Activated CD8-positive, alpha-beta memory T cell treated with anti-CD3 and anti-CD28 coated beads, Interleukin-2, amount 10 ng/mL, durations not matched to agents 7 days and 5 days (primary cell): ENCODE data around the gene ART3. TPM values are rescaled to one million over a fixed set of nuclear protein-coding genes. Genes with fewer than 3 reads are reported as not detected.
"Not testable (repeated sequence)": the region's sequence is repeated elsewhere in the genome, so short reads cannot be mapped to it uniquely, and the experiment has no call there.

Source experiments
- ATAC-seq: fragments of 150-1000 bp; cut with Tn5 transposase; one replicate; pipeline ENCODE4 v1.10.0; 2021; ENCODE audit warnings: moderate library complexity
- CTCF ChIA-PET: fragments of 350-600 bp; sonication (Branson Sonifier 250); formaldehyde crosslinking; loops from one replicate; lab custom pipeline; 2021; ENCODE audit warnings: antibody characterized with exemption; lab: Charles Lee
- DNase-seq: peaks from one replicate; pipeline ENCODE4 v3.0.0-alpha.2; 2020
- H3K27ac Mint-ChIP-seq: one replicate; pipeline ENCODE4 v1.8.0; 2021; ENCODE audit warnings: mild to moderate bottlenecking, mixed read lengths
- H3K27me3 Mint-ChIP-seq: one replicate; pipeline ENCODE4 v1.8.0; 2021; ENCODE audit warnings: mixed read lengths
- H3K36me3 Mint-ChIP-seq: one replicate; pipeline ENCODE4 v1.8.0; 2021; ENCODE audit warnings: mild to moderate bottlenecking, mixed read lengths
- H3K4me1 Mint-ChIP-seq: one replicate; pipeline ENCODE4 v1.8.0; 2021; ENCODE audit warnings: mixed read lengths
- H3K4me3 Mint-ChIP-seq: one replicate; pipeline ENCODE4 v1.8.0; 2021; ENCODE audit warnings: mild to moderate bottlenecking, moderate library complexity, mixed read lengths
- H3K9me3 Mint-ChIP-seq: one replicate; pipeline ENCODE4 v1.8.0; 2022; ENCODE audit warnings: low read depth, mixed read lengths
- total RNA-seq, 2 experiments: library from RNA; stranded (reverse); gene quantifications; one replicate each; pipeline ENCODE4 v1.2.3, GENCODE V29; 2021

Gene ART3, protein sequence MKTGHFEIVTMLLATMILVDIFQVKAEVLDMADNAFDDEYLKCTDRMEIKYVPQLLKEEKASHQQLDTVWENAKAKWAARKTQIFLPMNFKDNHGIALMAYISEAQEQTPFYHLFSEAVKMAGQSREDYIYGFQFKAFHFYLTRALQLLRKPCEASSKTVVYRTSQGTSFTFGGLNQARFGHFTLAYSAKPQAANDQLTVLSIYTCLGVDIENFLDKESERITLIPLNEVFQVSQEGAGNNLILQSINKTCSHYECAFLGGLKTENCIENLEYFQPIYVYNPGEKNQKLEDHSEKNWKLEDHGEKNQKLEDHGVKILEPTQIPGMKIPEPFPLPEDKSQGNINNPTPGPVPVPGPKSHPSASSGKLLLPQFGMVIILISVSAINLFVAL
- total RNA-seq = not detected

DNA sequence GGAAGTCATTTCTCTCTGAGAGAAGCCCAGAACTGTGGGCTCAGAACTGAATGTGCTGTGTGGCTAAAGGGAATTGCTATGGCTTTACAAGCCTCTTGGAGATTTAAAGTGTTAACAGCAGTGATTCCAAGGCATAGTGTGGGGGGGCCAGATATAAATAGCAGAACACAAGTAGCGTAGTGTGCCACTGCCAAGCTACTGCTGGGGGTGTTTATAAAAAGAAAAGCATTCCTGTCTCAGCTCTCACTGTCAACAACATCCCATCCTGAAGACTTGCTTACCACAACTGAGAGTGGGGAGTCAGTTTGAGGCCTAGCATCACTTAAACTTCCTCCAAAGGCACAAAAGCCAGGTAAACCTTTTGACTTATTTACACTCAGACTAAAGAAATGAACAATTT is at the start of gene ART3:
Gene ART3, plus strand, starts transcription at position 242 of the 400 bp plus-strand sequence. CDS start 1,181 bp downstream, outside the sequence.
- H3K4me3 Mint-ChIP-seq = no peak within 1 kb of the TSS
- H3K36me3 Mint-ChIP-seq = no peaks in the 10 kb centered on the region
- no peaks in the 10 kb centered on the region for H3K9me3 Mint-ChIP-seq
- CTCF ChIA-PET = interaction anchor here (2.1 kb wide), 1 partner anchor 79 kb away, joined by 6 read pairs; no protein-coding TSS in a partner anchor
- no peak within 1 kb of the TSS for H3K27ac Mint-ChIP-seq
- no peak for ATAC-seq
- H3K27me3 Mint-ChIP-seq = peaks cover 18% of the 10 kb centered on the region
- H3K4me1 Mint-ChIP-seq = no peaks in the 10 kb centered on the region
- DNase-seq = no peak

DNA sequence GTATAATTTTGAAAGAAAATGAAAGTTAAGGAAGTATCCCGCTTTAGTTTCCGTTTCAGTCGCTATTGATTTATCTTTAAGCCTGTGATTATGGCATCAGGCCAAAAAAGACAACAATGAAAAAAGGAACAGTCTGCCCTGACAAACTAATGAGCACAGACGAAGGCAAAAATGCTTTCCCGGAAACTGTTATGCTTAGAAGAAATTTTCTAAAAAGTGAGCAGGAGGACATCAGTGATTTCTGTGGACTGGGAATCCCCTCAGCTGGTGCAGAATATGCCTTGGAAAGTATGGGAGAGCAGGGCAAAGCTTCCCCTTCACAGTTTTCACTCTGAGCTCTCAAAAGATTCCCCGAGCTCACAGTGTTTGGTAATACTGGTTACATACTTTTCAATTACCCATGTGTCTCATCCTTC is 46.2 kb upstream of the ART3 start:
- Mint-ChIP-seq H3K4me3 (peak overlapping the region; percentile 18), H3K27ac (peak overlapping the region; percentile 16), H3K4me1 (peaks cover 25% of the 10 kb centered on the region), H3K9me3 (no peaks in the 10 kb centered on the region), H3K27me3 (peaks cover 30% of the 10 kb centered on the region), H3K36me3 (peaks cover 10% of the 10 kb centered on the region)
- CTCF ChIA-PET = no interaction called here
- no peak for DNase-seq
- no peak for ATAC-seq

- no peak overlapping the region for H3K27ac Mint-ChIP-seq
- DNase-seq (no peak), ATAC-seq (no peak)
- peaks cover 33% of the 10 kb centered on the region for H3K27me3 Mint-ChIP-seq
- no peaks in the 10 kb centered on the region for H3K9me3 Mint-ChIP-seq
- CTCF ChIA-PET = no interaction called here
- H3K4me1 Mint-ChIP-seq = peaks cover 21% of the 10 kb centered on the region
- no peak overlapping the region for H3K4me3 Mint-ChIP-seq
- peaks cover 10% of the 10 kb centered on the region for H3K36me3 Mint-ChIP-seq
Observed at GRCh38 chr4:76029300-76029699, 45.2 kb upstream of the ART3 start.

DNA sequence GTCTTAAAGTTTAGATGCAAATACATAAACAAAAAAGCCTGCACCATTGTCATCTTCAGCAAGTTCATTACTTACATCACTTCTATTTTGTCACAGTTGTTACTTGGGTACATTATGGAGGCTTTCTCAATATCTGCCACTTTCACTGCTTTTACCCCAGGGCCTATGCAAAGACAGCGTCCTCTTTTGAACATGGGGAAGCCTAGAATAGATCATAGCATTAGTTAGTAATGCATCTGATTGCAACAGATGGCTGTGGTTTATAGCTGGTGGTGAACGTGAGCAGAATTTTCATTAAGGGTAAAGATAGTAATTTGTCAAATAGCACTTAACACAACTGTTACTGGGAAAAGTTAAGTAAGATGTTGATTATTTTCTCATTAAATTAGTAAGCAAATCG is 39.4 kb upstream of the ART3 start:
- DNase-seq (no peak), ATAC-seq (no peak)
- Mint-ChIP-seq H3K27me3 (peaks cover 18% of the 10 kb centered on the region), H3K27ac (no peak overlapping the region), H3K36me3 (peaks cover 3% of the 10 kb centered on the region), H3K9me3 (no peaks in the 10 kb centered on the region), H3K4me1 (peaks cover 16% of the 10 kb centered on the region), H3K4me3 (no peak overlapping the region)
- CTCF ChIA-PET = interaction anchor here (1.6 to 2.5 kb wide), 2 partner anchors 9 to 39 kb away, joined by 3 to 10 read pairs; no protein-coding TSS in a partner anchor

GRCh38 chr4:76035799-76036380 is 38.6 kb upstream of the ART3 start, which contains the start of gene CXCL11:
Gene CXCL11, minus strand, starts transcription at chr4:76036070. Its CDS starts 83 bp downstream, at chr4:76035987.
- H3K9me3 Mint-ChIP-seq = no peaks in the 10 kb centered on the region
- peaks cover 3% of the 10 kb centered on the region for H3K36me3 Mint-ChIP-seq
- H3K4me1 Mint-ChIP-seq = peaks cover 16% of the 10 kb centered on the region
- H3K27ac Mint-ChIP-seq = no peak within 1 kb of the TSS
- H3K4me3 Mint-ChIP-seq = no peak within 1 kb of the TSS
- CTCF ChIA-PET = interaction anchor here (1.4 to 2.5 kb wide), 3 partner anchors 10 to 40 kb away, joined by 3 to 10 read pairs (median 3); no protein-coding TSS in a partner anchor
- peaks cover 12% of the 10 kb centered on the region for H3K27me3 Mint-ChIP-seq
- ATAC-seq (no peak), DNase-seq (no peak)

DNA sequence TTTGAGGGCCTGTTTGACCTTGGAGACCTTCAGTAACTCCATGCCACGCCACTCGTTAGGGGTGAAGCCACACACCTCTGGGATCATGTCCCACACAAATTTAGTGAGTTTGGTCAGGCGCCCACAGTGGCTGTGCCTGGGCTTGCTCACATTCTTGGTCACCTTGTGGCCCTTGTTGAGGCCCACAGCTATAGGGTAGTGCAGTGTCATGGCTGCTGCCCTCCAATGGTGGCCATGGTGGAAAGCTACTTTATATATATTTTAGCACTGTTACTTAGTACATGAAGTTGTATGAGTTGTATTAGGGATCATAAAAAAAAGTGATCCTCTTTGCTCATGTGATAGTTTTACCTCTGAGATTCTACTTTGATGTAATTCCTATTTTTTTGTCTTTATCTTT is 37.7 kb upstream of the ART3 start:
- no peaks in the 10 kb centered on the region for H3K9me3 Mint-ChIP-seq
- H3K27ac Mint-ChIP-seq = no peak overlapping the region
- no peak for DNase-seq
- ATAC-seq = no peak
- no peak overlapping the region for H3K4me3 Mint-ChIP-seq
- peaks cover 4% of the 10 kb centered on the region for H3K27me3 Mint-ChIP-seq
- H3K36me3 Mint-ChIP-seq = peaks cover 2% of the 10 kb centered on the region
- CTCF ChIA-PET = interaction anchor here (1.4 to 2.5 kb wide), 3 partner anchors 11 to 41 kb away, joined by 3 to 10 read pairs (median 3); no protein-coding TSS in a partner anchor
- H3K4me1 Mint-ChIP-seq = peaks cover 21% of the 10 kb centered on the region

GRCh38 chr4:76042241-76042998 is 32.1 kb upstream of the ART3 start:
- H3K36me3 Mint-ChIP-seq, H3K9me3 Mint-ChIP-seq, DNase-seq, H3K27me3 Mint-ChIP-seq: not testable (repeated sequence)
- peak; percentile 87 for ATAC-seq
- CTCF ChIA-PET = interaction anchor here (0.7 to 1.9 kb wide), 2 partner anchors 15 to 22 kb away, joined by 3 to 6 read pairs; no protein-coding TSS in a partner anchor
- H3K27ac Mint-ChIP-seq = peak overlapping the region; percentile 85
- peaks cover 17% of the 10 kb centered on the region for H3K4me1 Mint-ChIP-seq
- H3K4me3 Mint-ChIP-seq = peak overlapping the region; percentile 66

DNA sequence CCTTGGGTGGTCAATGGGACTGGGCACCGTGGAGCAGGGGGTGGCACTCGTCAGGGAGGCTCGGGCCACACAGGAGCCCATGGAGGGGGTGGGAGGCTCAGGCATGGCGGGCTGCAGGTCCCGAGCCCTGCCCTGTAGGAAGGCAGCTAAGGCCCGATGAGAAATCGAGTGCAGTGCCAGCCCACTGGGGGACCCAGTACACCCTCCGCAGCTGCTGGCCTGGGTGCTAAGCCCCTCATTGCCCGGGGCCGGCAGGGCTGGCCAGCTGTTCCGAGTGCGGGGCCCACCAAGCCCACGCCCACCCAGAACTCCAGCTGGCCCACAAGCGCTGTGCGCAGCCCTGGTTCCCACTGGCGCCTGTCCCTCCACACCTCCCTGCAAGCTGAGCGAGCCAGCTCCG is 31.2 kb upstream of the ART3 start:
- DNase-seq, H3K4me3 Mint-ChIP-seq, H3K9me3 Mint-ChIP-seq, H3K36me3 Mint-ChIP-seq, H3K27me3 Mint-ChIP-seq, ATAC-seq, H3K27ac Mint-ChIP-seq, CTCF ChIA-PET: not testable (repeated sequence)
- H3K4me1 Mint-ChIP-seq = peaks cover 17% of the 10 kb centered on the region

GRCh38 chr4:76044686-76045085 is 29.8 kb upstream of the ART3 start:
- ATAC-seq, H3K4me3 Mint-ChIP-seq, H3K27me3 Mint-ChIP-seq, H3K27ac Mint-ChIP-seq, DNase-seq, H3K9me3 Mint-ChIP-seq, CTCF ChIA-PET, H3K36me3 Mint-ChIP-seq: not testable (repeated sequence)
- peaks cover 17% of the 10 kb centered on the region for H3K4me1 Mint-ChIP-seq

GRCh38 chr4:76049860-76050416 is 24.6 kb upstream of the ART3 start:
- H3K27me3 Mint-ChIP-seq, H3K36me3 Mint-ChIP-seq, ATAC-seq, H3K4me1 Mint-ChIP-seq, H3K27ac Mint-ChIP-seq, H3K9me3 Mint-ChIP-seq, DNase-seq, CTCF ChIA-PET, H3K4me3 Mint-ChIP-seq: not testable (repeated sequence)

GRCh38 chr4:76050560-76051050 is 23.9 kb upstream of the ART3 start:
- ATAC-seq, H3K27me3 Mint-ChIP-seq, H3K27ac Mint-ChIP-seq, H3K36me3 Mint-ChIP-seq, DNase-seq, CTCF ChIA-PET, H3K4me3 Mint-ChIP-seq, H3K9me3 Mint-ChIP-seq: not testable (repeated sequence)
- H3K4me1 Mint-ChIP-seq = peaks cover 16% of the 10 kb centered on the region

DNA sequence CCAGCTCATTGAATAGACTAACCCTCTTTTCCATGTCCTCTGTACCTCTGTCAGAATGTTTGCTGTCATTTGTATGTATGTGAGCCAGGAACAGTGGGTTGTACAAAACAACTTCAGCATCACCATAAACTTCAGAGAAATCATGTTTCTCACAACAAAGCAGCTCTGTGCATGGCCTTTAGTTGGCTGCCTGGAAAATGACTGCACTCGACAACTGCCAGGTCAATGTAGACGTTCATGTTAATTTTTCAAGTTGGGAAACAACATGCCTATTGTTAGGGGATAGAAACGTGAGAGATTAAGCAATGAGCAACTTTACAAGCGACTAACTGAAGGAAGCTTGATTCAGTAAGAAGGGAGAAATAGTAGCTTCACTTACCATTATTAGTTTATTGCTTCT is 20.8 kb upstream of the ART3 start:
- Mint-ChIP-seq H3K27me3 (peaks cover 4% of the 10 kb centered on the region), H3K4me3 (no peak overlapping the region), H3K4me1 (peaks cover 45% of the 10 kb centered on the region), H3K36me3 (peaks cover 5% of the 10 kb centered on the region), H3K9me3 (no peaks in the 10 kb centered on the region), H3K27ac (no peak overlapping the region)
- CTCF ChIA-PET = interaction anchor here (0.6 to 3.2 kb wide), 5 partner anchors 37 to 243 kb away, joined by 3 to 15 read pairs (median 3); no protein-coding TSS in a partner anchor
- DNase-seq (no peak), ATAC-seq (no peak)
